IMR-90 (cell line): ENCODE measurements around the gene ROBO3. TPM values are rescaled to one million over a fixed set of nuclear protein-coding genes. Genes with fewer than 3 reads are reported as not detected.

Experiments
- ATAC-seq: fragments of 200-7000 bp; cut with Tn5 transposase; 2 replicates; pipeline ENCODE4 v1.9.1; 2020; ENCODE audit warnings: low read depth, mild to moderate bottlenecking, moderate library complexity
- BruUV-seq: library from RNA; stranded (reverse); fragments of 400-500 nt; replicated peaks from 2 replicates; lab custom pipeline; 2021; lab: Mats Ljungman, UMichigan
- CTCF ChIA-PET: fragments of 300-600 bp; formaldehyde crosslinking; extraction: SDS; loops from one replicate; lab custom pipeline; 2021; ENCODE audit warnings: antibody characterized with exemption; lab: Yijun Ruan, JAX
- POLR2A ChIA-PET: fragments of 300-600 bp; sonication (Branson Sonifier 250); formaldehyde crosslinking; loops from one replicate; lab custom pipeline; 2022; ENCODE audit warnings: antibody characterized with exemption; ENCODE audit not compliant: unreplicated experiment; lab: Charles Lee
- DNase-seq: peaks from one replicate; pipeline ENCODE4 v3.0.0; 2013
- H2AFZ ChIP-seq: replicated peaks from 2 replicates; pipeline ENCODE3; 2013; ENCODE audit warnings: low read length, mild to moderate bottlenecking; ENCODE audit not compliant: poor library complexity
- H2AK5ac ChIP-seq: 2 replicates; pipeline ENCODE4 v1.6.1; 2013; ENCODE audit warnings: low read depth, low read length, inconsistent platforms
- H2AK9ac ChIP-seq: replicated peaks from 2 replicates; pipeline ENCODE3; 2013; ENCODE audit warnings: mild to moderate bottlenecking, low read depth, low read length, moderate library complexity; ENCODE audit not compliant: poor library complexity
- H2BK120ac ChIP-seq: 2 replicates; pipeline ENCODE4 v1.6.1; 2013; ENCODE audit warnings: low read depth, low read length, inconsistent platforms
- H2BK15ac ChIP-seq: 3 replicates; pipeline ENCODE4 v1.6.1; 2013; ENCODE audit warnings: low read depth, low read length, inconsistent platforms
- H2BK20ac ChIP-seq: 2 replicates; pipeline ENCODE4 v1.6.1; 2013; ENCODE audit warnings: low read depth, mild to moderate bottlenecking, inconsistent platforms, low read length, moderate library complexity
- H2BK5ac ChIP-seq: 2 replicates; pipeline ENCODE4 v1.6.1; 2013; ENCODE audit warnings: mild to moderate bottlenecking, low read depth, low read length, inconsistent platforms; ENCODE audit not compliant: poor library complexity, severe bottlenecking
- H3K14ac ChIP-seq: replicated peaks from 2 replicates; pipeline ENCODE4 v1.6.1; 2013; ENCODE audit warnings: low read depth, low read length, inconsistent platforms
- H3K18ac ChIP-seq: 2 replicates; pipeline ENCODE4 v1.6.1; 2013; ENCODE audit warnings: low read depth, low read length, control low read depth
- H3K23ac ChIP-seq: 2 replicates; pipeline ENCODE4 v1.6.1; 2013; ENCODE audit warnings: low read depth, low read length, inconsistent platforms
- H3K27ac ChIP-seq: 2 replicates; pipeline ENCODE4 v1.5.1; 2013; ENCODE audit warnings: mild to moderate bottlenecking, control low read depth, low read length; ENCODE audit not compliant: insufficient read depth
- H3K27me3 ChIP-seq: 2 replicates; pipeline ENCODE4 v1.6.1; 2013; ENCODE audit warnings: low read length; ENCODE audit not compliant: control insufficient read depth, insufficient read depth
- H3K36me3 ChIP-seq: 2 replicates; pipeline ENCODE4 v1.6.1; 2013; ENCODE audit warnings: low read length, mixed read lengths; ENCODE audit not compliant: control insufficient read depth, insufficient read depth
- H3K4ac ChIP-seq: 2 replicates; pipeline ENCODE4 v1.6.1; 2013; ENCODE audit warnings: low read depth, low read length, inconsistent platforms
- H3K4me1 ChIP-seq: 2 replicates; pipeline ENCODE4 v1.6.1; 2013; ENCODE audit warnings: low read length, mixed read lengths; ENCODE audit not compliant: control insufficient read depth, insufficient read depth
- H3K4me2 ChIP-seq: 2 replicates; pipeline ENCODE4 v1.6.1; 2013; ENCODE audit warnings: low read depth, mild to moderate bottlenecking, control low read depth, low read length, moderate library complexity
- H3K4me3 ChIP-seq: 2 replicates; pipeline ENCODE4 v1.5.1; 2013; ENCODE audit warnings: low read depth, mild to moderate bottlenecking, control low read depth, low read length, moderate library complexity; ENCODE audit not compliant: insufficient read depth
- H3K56ac ChIP-seq: 2 replicates; pipeline ENCODE4 v1.6.1; 2013; ENCODE audit warnings: low read length, inconsistent platforms; ENCODE audit not compliant: insufficient read depth; ENCODE audit errors: extremely low read depth
- H3K79me1 ChIP-seq, 2 experiments: 2 replicates each; pipeline ENCODE4 v1.6.1; 2013; ENCODE audit warnings: low read length in 2 of 2, inconsistent platforms in 1 of 2, low read depth in 1 of 2
- H3K9ac ChIP-seq: 2 replicates; pipeline ENCODE4 v1.6.1; 2013; ENCODE audit warnings: low read depth, low read length, control low read depth
- H3K9me1 ChIP-seq: 2 replicates; pipeline ENCODE4 v1.6.1; 2013; ENCODE audit warnings: low read length, inconsistent platforms; ENCODE audit not compliant: insufficient read depth
- H3K9me3 ChIP-seq: 2 replicates; pipeline ENCODE4 v1.6.1; 2013; ENCODE audit warnings: low read length; ENCODE audit not compliant: control insufficient read depth, insufficient read depth
- H4K20me1 ChIP-seq: 2 replicates; pipeline ENCODE4 v1.6.1; 2013; ENCODE audit warnings: low read length, inconsistent platforms; ENCODE audit not compliant: insufficient read depth
- H4K5ac ChIP-seq: 2 replicates; pipeline ENCODE4 v1.6.1; 2013; ENCODE audit warnings: mild to moderate bottlenecking, low read depth, low read length, control low read depth
- H4K8ac ChIP-seq, 2 experiments: 2 replicates each; pipeline ENCODE4 v1.6.1; 2013; ENCODE audit warnings: low read depth in 2 of 2, low read length in 2 of 2, control low read depth in 1 of 2, inconsistent platforms in 1 of 2
- H4K91ac ChIP-seq: 2 replicates; pipeline ENCODE4 v1.6.1; 2013; ENCODE audit warnings: low read depth, low read length, inconsistent platforms; ENCODE audit not compliant: insufficient read depth
- CHD1 ChIP-seq: IDR thresholded peaks from 2 replicates; pipeline ENCODE4 v1.6.1; 2012; ENCODE audit warnings: low read depth, low read length, improper control_type of control experiment
- MAZ ChIP-seq: IDR thresholded peaks from 2 replicates; pipeline ENCODE4 v1.6.1; 2012; ENCODE audit warnings: low read depth, mild to moderate bottlenecking, low read length, improper control_type of control experiment, moderate library complexity, borderline replicate concordance
- RCOR1 ChIP-seq: IDR thresholded peaks from 2 replicates; pipeline ENCODE4 v1.6.1; 2012; ENCODE audit warnings: mild to moderate bottlenecking, low read length, improper control_type of control experiment; ENCODE audit not compliant: insufficient replicate concordance
- WGBS, 2 experiments: methylation state at CpG; one replicate each; pipeline versions ENCODE4 v1.1.5 to v1.1.7; 2013; ENCODE audit warnings: missing lambda C conversion rate in 2 of 2; ENCODE audit not compliant: insufficient read length in 1 of 2; ENCODE audit errors: extremely low coverage in 2 of 2; 5-methylcytosine and 5-hydroxymethylcytosine counted together
- dilution Hi-C: fragments of 300-500 bp; cut with HindIII; formaldehyde crosslinking; loops from one replicate; pipeline ENCODE4 v1.14.3; 2018; ENCODE audit warnings: low sequenced_read_pairs; ENCODE audit not compliant: unreplicated experiment
- in situ Hi-C: fragments of 300-500 bp; cut with MboI; formaldehyde crosslinking; loops from 3 replicates; pipeline ENCODE4 v1.14.3; 2019; ENCODE audit warnings: low sequenced_read_pairs, inconsistent platforms, mixed read lengths
- intact Hi-C: fragments of 100-400 bp; cut with micrococcal nuclease; formaldehyde crosslinking; loops from 2 replicates; pipeline ENCODE4 v1.10.0; 2022
- polyA plus RNA-seq, 3 experiments: library from polyadenylated mRNA; depleted of rRNA; stranded (reverse); fragments of >200 nt; gene quantifications; 2 replicates each; pipeline ENCODE4 v1.2.3, GENCODE V29; 2012; ENCODE audit warnings: low replicate concordance in 1 of 3
- total RNA-seq: library from RNA; depleted of rRNA; stranded (reverse); fragments of >200 nt; gene quantifications from 2 replicates; pipeline ENCODE4 v1.2.3, GENCODE V29; 2012

The ROBO3 gene
- total and polyA plus RNA-seq, 2 of the 4 experiments (the other 2 are of a cell fraction) = 12.0 to 54.1 TPM

DNA sequence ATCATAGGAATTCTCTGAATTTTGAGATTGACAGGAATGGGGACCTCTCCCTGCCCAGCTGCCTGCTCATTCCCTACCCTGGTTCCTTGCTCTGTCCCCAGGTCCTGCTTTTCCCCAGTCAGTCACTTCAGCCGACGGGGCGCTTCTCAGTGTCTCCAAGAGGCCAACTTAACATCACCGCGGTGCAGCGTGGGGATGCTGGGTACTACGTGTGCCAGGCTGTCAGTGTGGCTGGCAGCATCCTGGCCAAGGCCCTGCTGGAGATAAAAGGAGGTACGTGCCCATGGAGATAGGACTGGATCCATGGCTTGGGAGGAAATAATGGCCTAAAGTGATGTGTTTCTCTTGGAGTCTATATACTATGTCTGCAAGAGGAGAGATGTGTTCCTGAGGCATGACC is 7.0 kb downstream of the ROBO3 start:
- Histone ChIP-seq H3K23ac (no peak overlapping the region), H3K27me3 (peaks cover 59% of the 10 kb centered on the region), H3K4me3 (no peak overlapping the region), H3K27ac (no peak overlapping the region), H2BK120ac (no peak overlapping the region), H2AK5ac (no peak overlapping the region), H2BK5ac (no peak overlapping the region), H4K8ac (no peak overlapping the region), H3K79me1 (peaks cover 0 to 6% of the 10 kb centered on the region in 2 experiments; a peak in 2 of 4 replicates), H3K18ac (no peak overlapping the region), H3K4me1 (peaks cover 3% of the 10 kb centered on the region), H3K4me2 (no peak overlapping the region), H3K56ac (no peak overlapping the region), H2BK20ac (no peak overlapping the region), H3K9me1 (no peaks in the 10 kb centered on the region; the same call in 1 of the 2 replicates), H3K9ac (no peak overlapping the region), H3K4ac (no peak overlapping the region), H4K5ac (no peak overlapping the region), H4K91ac (no peak overlapping the region), H3K14ac (no peak overlapping the region), H3K36me3 (no peaks in the 10 kb centered on the region), H2BK15ac (no peak overlapping the region), H2AFZ (no peak overlapping the region), H4K20me1 (no peaks in the 10 kb centered on the region), H3K9me3 (no peaks in the 10 kb centered on the region), H2AK9ac (no peak overlapping the region)
- DNase-seq (no peak), ATAC-seq (no peak)
- BruUV-seq = no TSS peak
- 68% methylated on average over 8 of the region's 8 CpGs; no CpG with 5 or more reads in 1 of the 2 experiments for WGBS, 2 experiments
- intact Hi-C loops (loop anchor here (10.0 kb wide), 1 partner anchor 533 kb away; no protein-coding TSS in a partner anchor), dilution Hi-C loops (no loop called here), in situ Hi-C loops (no loop called here)
- POLR2A ChIA-PET = no interaction called here
- TF ChIP-seq RCOR1 (no peak), MAZ (no peak), CHD1 (no peak)
- CTCF ChIA-PET = interaction anchor here (1.2 kb wide), 1 partner anchor 228 kb away, joined by 3 read pairs; no protein-coding TSS in a partner anchor
